Stimulated activated CD4-positive, alpha-beta T cell treated with anti-CD3 and anti-CD28 coated beads, Interleukin-2, amount 100 ng/mL, for 24 hours (primary cell): Measurements from ENCODE around the gene SPATA19.
"Not testable (repeated sequence)": the region's sequence is repeated elsewhere in the genome, so short reads cannot be mapped to it uniquely, and the experiment has no call there.

Experiments used
- DNase-seq, 2 donors: peaks; one replicate each; pipeline ENCODE4 v3.0.0-alpha.2; 2020

The SPATA19 gene, protein sequence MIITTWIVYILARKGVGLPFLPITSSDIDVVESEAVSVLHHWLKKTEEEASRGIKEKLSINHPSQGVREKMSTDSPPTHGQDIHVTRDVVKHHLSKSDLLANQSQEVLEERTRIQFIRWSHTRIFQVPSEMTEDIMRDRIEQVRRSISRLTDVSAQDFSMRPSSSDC

DNA sequence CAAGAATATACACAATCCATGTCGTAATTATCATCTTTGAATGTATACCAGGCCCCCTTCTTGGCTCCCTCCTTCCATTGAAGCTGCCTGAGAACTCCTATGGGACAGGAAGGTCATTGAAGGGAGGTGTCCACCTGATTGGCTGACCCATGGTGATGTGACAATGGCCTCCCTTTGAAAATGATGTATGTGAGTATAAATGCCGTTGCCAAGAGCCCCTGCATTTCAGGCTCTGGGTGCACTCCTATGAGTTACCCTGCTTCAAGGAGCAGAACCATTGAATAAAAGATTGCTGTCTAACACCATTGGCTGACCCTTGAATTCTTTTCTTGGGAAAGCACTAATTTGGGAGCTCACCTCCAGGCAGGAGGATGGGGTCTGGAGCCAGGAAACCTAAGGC is at the start of gene SPATA19:
SPATA19 (minus strand) TSS at position 101 of the 400 bp plus-strand sequence; CDS start at position 34, 67 bp downstream.
- no peak for DNase-seq

DNA sequence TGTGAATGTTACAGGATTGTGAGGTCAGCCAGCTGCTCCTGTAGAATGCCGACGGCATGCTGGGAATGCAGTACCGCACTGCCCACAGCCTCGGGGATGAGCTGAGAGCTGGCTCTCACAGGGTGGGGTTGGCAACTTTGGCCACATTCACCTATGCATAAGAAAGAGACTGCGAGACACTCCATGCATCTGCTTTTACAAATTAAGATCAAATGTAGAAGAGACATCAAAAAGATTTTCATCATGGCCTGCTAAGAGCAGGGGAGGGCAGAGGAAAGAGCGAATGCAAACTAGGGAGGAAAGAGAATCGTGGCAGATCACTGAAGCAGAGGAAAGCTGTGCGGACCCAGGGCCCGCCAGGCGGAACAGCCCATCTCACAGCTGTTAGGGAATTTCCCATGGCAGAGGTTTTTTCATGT is 49.8 kb upstream of the SPATA19 start:
- no peak for DNase-seq

DNA sequence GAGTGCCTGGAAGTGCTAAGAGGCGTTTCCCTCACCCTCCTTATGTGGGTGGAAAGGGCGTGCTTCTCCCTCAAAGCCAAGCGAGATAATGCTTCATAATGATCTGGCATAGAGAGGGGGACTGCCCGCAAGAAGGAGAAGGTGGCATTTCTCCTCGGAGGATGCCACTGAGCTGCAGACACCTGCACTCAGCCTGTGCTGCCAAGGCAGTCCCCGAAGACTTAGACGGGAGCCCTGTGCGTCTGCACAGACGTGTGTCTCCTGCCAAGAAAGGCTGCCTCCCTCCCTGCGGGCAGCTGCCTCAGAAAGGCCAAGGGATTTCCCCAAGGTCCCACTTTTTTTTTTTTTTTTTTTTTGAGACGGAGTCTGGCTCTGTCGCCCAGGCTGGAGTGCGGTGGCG is 48.1 kb upstream of the SPATA19 start:
- DNase-seq, result no peak

DNA sequence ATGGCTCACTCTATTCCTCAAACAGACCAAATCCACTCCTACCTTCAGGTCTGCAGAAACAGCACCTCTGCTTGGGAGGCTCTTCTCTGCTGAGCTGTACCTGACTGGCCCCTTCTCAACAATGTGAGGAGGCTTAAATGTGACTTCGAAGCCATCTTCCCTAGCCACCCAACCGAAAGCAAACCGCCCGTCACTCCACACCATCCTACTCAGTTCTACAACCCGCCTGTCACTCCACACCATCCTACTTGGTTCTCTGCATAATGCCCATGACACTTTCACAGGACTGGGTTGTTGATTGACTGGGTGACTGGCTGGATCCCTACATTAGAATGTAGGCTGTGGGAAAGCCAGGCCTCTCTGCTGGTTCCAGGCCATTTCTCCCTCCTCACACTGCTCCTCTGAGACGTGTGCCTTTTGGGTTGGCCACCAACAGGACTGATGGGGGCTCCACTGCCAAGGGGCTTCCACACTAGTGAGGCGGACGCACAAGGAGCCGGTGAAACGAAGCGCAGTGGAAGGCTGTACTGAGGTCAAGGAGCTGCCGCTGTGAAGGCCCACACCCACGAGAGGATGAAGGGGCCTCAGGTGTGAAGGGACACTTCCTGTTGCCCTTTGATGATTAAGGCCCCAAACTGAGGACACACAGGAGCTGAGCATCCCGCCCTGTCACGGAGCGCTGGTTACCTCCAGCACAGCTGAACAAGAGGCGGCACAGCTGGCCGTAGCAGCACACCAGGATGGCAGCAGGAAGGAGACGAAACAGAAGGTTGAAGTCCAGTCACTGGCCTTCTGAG is 47.5 kb upstream of the SPATA19 start:
- DNase-seq, result no peak

DNA sequence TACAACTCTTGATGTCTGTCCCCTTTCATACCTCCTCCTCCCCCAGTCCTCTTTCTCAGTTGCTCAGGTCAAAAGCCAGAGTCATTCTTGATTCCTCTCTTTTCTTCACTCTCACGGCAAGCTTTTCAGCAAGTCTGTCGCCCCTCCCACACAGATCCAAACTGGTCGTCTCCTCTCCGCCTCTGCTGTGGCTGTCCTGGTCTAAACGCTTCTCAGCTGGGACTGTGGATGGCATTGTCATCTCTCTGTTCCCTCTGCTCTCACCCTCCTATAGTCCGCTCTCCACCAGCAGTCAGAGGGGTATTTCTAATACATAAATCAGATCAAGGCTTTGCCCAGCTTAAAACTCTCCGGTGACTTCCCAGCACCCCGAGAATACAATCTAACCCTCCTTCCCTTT is 46.8 kb upstream of the SPATA19 start:
- no peak for DNase-seq

DNA sequence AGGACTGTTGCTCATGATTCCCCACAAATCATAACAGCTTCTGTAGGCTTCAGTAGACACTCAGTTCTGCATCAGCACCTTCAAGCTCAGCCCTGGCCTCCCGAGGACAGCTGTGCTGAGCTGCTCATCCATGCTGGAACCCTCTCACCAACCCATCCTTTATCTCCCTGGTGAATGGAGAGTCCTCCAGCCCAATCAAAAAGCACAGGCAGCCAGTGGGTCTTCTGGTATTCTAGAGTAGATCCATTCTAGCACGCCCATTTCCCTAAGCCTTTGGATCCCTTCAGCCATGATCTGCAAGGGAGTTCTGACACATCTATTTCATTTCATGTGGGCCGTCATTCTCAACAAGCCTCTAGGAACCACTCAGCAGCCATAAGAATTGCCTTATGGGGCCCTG is 44.6 kb upstream of the SPATA19 start:
- no peak for DNase-seq

DNA sequence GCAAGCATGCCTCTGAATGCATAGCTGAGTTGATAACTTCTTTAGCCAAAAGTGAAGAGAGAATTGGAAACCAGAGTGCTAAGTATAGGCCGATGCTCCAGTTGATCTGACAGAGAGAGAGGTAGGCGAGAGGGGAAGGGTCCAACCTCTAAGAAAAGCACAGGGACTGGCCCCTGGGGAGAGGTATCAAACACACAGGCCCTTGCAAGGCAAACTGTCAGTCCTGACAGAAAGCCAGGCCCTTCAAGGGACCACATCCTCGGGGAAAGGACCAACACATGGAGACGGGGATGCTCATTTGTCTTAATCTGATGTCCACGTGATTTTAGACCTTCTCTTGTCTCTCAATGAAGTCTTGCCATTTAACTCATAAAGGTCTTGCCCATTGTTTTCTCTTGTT is 43.9 kb upstream of the SPATA19 start:
- DNase-seq, result no peak

DNA sequence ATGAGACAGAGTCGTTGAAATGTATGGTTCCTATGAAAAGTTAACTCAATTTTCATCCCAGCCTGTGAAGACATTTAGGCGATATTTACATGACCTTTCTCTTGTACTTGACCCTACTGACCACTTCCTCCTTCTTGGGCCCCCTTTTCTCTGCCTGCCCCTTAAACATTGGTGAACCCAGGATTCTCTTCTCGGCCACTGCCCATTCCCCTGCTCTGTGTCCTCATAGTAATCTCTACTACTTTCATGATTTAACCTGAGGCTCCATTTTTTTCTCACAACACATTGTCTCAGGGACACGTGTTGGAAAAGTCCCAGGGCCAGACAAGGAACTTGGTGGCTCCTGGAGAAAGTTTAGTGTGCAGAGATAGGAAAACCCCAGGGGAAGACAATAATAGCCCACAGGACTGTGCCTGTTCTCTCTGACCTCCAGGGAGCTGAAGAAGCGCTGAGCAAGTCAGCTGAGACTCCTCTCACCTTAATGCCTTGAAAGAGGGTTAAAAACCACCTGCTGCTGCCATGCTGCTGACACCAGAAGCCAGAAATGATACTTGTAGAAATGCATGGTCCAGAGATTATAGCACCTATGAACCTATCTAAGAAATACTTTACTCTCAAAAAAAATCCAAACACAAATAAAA is 42.5 kb upstream of the SPATA19 start:
- DNase-seq, result no peak

DNA sequence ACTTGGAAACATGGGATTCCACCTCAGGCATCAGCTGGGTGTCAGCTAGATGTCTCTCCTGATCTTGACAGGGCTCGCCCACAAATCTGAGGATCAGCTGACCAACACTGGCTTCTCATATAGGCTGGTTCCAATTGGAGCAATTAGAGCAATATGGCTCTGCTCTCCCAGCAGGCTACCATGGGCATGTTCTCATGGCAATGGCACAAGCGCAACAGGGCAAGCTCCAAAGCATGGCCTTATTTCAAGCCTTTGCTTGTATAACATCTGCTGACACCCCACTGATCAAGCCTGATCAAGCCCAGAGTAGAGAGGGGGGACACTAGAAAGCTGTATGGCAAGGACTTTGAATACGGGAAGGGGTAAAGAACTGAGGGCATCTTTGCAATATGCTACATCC is 40.7 kb upstream of the SPATA19 start:
- no peak for DNase-seq

DNA sequence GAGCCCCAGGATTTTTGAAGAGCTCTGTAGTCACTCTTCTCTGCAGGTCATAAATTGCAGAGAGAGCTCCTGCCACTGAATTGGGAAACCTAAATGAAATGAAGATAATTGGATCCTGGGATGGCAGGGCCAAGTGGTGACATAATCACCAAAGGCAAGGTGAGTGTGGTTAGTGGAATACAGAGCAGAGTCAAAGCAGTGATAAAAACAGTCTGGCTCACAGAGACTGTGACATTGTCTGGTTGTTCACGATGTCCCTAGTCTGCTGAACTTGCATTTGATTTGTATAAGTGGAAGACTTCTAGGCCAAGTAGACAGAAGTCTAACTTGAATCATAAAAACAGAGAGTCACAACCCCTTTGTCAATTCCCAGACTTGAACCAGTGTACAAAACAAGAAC is 26.8 kb upstream of the SPATA19 start:
- DNase-seq, result no peak

DNA sequence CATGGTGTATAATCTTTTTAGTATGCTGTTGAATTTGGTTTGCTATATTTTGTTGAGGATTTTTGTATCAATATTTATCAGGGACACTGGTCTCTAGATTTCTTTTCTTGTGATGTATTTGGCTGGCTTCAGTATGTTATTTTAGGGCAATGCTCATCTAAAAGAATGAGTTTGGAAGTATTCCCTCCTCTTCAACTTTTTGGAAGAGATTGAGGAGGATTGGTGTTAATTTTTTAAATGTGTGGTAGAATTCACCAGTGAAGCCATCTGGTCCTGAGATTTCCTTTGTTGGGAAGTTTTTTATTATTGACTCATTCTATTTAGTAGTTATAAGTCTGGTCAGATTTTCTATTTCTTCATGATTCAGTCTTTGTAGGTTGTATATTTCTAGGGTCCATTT is 22.1 kb upstream of the SPATA19 start:
- DNase-seq, result no peak

DNA sequence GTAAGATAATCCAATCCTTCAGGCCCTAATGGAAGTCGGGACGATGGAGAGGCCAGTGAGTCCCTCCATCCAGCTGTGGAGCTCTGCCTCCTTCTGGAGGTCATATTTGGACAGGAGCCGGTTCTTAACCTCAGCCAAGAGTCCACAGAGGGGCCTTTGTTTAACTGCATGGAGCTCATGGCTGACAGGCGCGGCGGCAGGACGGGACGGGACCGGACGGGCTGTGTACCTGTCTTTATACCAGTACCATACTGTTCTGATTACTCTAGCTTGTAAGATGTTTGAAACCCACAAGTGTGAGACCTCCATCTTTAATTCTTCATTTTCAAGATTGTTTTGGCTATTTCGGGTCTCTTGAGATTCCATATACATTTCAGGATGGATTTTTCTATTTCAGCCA is 20.2 kb upstream of the SPATA19 start:
- DNase-seq, result no peak

DNA sequence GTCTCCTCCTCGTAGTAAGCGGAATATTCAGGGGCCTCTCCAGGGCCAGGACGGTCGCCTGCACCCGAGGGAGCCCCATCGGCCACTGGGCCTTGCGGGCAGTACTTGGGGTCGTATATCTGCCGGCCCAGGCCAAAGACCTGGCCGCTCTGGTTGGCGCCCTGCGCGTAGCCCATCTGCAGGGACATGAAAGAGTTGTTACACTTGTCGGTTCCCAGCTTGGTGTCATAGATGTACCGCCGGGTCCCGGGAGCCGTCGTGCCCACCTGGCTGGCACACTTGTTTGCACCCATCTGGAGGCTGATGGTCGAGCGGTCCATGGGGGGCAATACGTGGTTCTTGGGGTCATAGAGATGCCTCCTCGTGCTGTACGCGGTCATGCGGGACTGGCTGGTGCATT is 19.4 kb upstream of the SPATA19 start:
- DNase-seq, result no peak

DNA sequence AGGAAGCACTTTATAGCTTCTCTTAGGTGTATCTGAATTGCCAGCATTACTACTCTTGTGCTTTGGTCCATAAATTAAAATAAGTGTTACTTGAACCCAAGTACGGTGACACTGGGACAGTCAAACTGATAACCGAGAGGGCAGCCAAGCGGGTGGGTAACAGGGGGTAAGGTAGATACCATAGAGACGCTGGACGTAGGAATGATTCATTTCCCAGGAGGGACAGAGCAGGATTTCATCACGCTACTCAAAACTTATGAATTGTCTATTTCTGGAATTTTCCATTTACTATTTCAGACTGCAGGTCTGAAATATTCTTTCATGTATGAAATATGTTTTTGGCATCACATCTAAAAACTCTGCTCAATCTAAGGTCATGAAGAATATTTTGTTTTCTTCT is 14.8 kb upstream of the SPATA19 start:
- DNase-seq, result no peak

DNA sequence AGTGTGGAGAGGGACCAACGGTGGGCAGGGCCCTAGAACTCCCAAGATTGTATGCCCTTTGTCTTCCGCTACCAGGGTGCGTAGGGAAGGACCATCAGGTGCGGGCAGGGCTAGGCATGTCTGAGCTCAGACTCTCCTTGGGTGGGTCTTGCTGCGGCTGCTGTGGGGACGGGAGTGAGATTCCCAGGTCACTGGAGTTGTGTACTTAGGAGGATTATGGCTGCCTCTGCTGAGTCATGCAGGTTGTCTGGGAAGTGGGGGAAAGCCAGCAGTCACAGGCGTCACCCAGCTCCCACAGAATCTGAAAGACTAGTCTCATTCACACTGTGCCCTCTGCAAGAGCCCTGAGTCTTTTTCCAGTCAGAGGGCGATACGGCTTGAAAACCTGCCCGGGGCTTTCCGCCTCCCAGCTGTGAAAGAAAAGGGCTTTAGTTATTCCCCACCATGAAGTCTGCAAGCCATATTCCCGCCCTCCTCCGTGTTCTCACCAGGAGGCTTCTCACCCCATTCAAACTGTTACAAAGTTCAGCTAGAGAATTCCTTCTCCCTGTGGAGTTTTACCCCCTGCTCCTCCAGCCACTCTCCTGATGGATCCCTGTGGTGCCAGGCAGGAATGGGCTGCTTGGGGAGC is 9.1 kb upstream of the SPATA19 start:
- DNase-seq, result not testable (repeated sequence)

DNA sequence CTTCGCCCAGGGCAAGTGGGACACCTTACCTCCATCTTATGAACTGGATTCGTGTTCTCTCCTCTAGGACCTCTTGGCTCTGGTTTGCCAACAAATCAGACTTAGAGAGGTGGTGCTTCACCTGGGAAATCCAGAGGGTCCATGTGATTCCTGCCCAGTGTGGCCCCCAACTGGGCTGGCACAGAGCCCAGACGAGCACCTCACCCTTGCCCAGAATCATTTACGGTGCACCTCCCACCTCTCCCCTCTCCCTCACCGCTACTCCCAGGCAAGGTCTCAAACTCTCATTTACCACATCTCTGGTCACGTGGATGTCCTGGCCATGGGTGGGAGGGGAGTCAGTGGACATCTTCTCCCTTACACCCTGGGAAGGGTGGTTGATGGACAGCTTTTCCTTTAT is 1.1 kb downstream of the SPATA19 start:
- DNase-seq, result no peak

DNA sequence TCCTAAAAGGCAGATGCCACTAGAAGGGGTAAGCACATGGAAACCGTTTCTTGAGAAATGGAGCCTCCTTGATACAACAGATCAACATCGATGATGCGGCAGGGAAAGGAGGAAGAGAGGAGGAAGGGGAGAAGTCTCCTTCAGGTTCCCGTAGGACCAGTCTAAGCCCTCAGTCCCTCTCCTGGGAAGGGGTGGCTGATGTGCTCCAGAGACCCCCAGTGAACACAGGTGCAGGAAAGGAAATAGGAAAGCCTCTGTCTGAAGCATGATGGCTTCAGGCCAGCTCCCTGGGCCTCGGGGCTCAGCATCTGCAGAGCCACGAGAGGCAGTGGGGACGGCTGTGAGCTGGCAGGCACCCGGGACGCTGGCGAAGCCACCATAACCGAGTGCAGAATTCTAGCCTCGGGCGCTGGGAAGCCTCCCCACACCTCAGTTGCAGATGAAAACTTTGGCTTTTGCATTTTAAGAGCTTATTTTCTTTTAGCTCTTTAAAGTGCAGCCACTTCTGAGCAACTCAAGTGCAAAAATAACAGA is 1.8 kb downstream of the SPATA19 start:
- DNase-seq, result no peak

DNA sequence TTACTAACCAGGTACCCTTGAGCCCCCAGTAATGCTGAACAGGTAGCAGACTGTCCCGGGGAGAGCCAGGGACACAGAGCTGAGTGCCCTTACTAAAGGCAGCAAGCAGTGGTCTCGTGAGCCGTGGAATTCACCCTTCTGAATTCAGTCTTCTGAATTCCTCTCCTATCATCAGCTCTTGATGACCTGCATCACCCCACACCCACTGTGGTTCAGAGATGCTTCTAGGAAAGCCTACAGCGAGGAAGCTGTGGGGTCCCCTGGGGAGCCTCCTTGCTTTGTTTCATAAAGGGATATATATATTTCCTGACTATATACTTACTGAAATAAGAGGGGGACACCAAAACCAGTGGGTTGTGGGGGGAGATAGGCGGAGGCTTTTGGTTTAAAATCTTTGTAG is 2.6 kb downstream of the SPATA19 start:
- DNase-seq, result no peak

DNA sequence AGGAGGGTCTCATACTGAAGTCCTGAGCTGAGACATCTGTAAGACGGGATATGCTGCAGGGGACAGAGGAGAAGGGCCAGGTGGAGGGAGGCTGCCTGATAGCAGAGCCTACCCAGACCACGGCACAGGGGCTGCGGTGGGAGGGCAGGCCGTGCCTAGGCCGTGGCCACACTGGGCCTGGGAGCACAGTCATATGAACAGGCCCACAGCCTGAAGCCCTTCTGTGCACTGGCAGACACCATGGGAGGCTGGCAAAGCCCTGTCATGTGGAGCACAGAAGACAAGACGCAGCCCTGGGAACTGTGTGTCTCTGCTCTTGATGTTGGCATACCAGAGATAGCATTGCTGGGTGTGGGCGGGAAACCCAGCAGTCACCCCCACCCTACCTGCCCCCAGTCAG is 3.3 kb downstream of the SPATA19 start:
- DNase-seq, result no peak

DNA sequence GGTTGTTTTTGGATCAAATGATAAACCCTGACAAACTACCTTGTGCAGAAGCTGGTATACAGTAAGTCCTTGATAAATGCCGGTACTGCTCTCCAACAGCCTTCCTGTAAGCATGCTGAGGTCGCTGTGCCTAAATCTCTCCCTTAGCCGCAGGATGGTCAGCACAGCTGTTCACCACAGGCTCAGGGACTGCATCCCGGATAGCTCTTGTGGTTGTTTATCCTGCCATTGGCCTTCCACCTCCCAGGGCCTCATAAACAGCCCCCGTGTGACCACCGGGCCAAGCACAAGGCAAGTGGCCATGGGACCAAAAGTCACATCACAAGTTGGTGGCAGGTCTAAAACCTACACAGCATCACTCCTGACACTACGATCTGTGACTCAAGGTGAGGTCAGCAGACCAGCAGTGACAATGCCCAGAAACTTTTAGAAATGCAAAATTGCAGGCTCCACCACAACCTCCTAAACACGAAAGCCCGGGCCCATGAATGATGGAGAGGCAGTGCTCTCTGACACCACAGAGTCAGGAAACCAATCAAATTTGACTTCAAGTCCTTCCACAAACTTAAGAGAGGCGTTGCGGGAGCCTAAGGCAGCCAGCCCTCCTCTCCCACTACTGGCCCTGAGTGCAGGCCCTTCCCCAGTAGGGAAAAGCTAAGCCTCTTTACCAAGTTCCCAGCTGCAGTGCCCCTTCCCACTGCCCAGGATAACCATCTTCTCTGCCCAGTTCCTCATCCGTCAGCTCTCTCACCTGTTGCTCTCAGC is 3.9 kb downstream of the SPATA19 start:
- DNase-seq, result no peak

DNA sequence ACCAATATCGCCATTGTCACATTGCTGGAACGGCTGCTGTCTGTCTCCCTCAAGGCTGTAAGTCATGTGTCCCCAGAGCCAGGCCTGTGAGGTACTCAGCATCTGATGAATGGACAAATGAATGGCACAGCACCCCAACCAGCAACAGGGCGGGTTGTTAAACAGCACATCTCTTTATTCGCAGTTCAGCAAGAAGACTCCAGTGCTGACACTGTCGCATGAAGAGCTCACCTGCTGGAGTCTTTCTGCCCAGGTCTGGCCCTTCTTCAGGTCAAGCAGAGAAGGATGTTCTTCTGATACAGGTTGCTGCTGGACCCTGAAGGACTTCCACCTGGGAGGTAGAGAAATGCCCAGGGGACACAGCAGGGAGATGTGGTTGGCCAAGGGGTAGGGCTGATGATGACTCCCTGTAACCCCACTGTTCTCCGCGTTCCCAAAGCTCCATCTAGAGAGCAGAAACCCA is 4.8 kb downstream of the SPATA19 start:
- no peak for DNase-seq
